ENCODE results near the gene LSAMP.

LSAMP gene

GRCh38 chr3:115838786-115839185, 606.5 kb downstream of the LSAMP start:
- TF ChIP-seq EZH2phosphoT487 (conservative IDR thresholded peaks at IDR 0.05; ENCODE audit: low read length) (no peak), CTCF (IDR thresholded peaks at IDR 0.05; ENCODE audit: insufficient read depth, low read length, poor library complexity, severe bottlenecking) (no peak)
- Histone ChIP-seq H3F3A (ENCODE audit: insufficient read depth) (no peaks in the 10 kb centered on the region), H3K27ac (ENCODE audit: low read depth, low read length) (no peak overlapping the region), H3K27me3 (ENCODE audit: low read length) (no peaks in the 10 kb centered on the region), H3K9ac (ENCODE audit: low read length) (no peak overlapping the region), H3K36me3 (ENCODE audit: low read length) (no peaks in the 10 kb centered on the region), H3K79me2 (ENCODE audit: insufficient read depth, low read length) (no peaks in the 10 kb centered on the region), H3K4me3 (ENCODE audit: insufficient read depth, low read length, poor library complexity, severe bottlenecking) (no peak overlapping the region), H3K4me2 (ENCODE audit: low read depth, low read length, poor library complexity, severe bottlenecking) (no peak overlapping the region), H2AFZ (ENCODE audit: low read depth, low read length, severe bottlenecking) (no peak overlapping the region), H3K9me2 (replicated peaks; ENCODE audit: insufficient read depth, low read length) (no peaks in the 10 kb centered on the region), H4K20me1 (ENCODE audit: low read depth, low read length) (no peaks in the 10 kb centered on the region), H3K9me3 (ENCODE audit: insufficient read depth, low read length) (no peaks in the 10 kb centered on the region)

DNA sequence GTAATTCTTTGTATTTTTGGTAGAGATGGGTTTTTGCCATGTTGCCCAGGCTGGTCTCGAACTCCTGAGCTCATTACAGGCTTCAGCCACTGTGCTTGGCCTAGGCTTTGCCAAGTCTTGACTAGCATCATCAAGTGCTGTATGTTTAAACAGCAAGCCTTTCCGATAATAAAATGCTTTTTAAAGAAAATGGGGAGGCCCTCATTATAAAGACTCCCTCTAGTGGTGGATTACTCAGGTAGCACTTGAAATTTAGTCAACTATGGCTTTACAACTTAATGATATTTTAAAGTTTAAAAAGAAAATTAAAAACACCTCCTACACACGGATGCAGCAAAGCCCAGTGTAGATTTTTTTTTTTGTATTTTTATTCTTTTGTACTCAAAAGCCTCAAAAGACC, 608.3 kb downstream of the LSAMP start:
- no peaks in the 10 kb centered on the region for H3K27me3 ChIP-seq (ENCODE audit: low read length)
- no peaks in the 10 kb centered on the region for H3K9me3 ChIP-seq (ENCODE audit: insufficient read depth, low read length)

DNA sequence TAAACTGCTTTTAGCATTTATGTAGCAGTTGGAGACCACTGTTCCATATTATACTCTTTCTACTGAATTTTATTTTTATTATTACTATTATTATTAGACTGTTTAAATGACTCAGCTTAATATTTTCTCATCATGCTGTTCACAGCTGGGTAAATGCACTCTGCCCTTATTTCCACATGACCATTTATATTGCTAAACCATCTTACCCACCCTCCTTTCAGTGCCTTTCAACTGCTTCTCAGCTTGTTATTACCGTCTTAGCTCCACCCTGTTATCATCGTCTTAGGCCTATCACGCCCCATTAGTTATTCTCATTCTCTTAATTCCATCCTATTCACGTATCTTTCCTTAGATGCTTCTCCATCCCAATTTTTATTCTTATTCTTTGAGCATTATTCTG, 609.3 kb downstream of the LSAMP start:
- Histone ChIP-seq H2AFZ (ENCODE audit: low read depth, low read length, severe bottlenecking) (no peak overlapping the region), H3K79me2 (ENCODE audit: insufficient read depth, low read length) (no peaks in the 10 kb centered on the region), H3K27ac (ENCODE audit: low read depth, low read length) (no peak overlapping the region), H3K27me3 (ENCODE audit: low read length) (no peaks in the 10 kb centered on the region), H3K4me2 (ENCODE audit: low read depth, low read length, poor library complexity, severe bottlenecking) (no peak overlapping the region), H3K36me3 (ENCODE audit: low read length) (no peaks in the 10 kb centered on the region), H3K9ac (ENCODE audit: low read length) (no peak overlapping the region), H3F3A (ENCODE audit: insufficient read depth) (no peaks in the 10 kb centered on the region), H3K4me3 (ENCODE audit: insufficient read depth, low read length, poor library complexity, severe bottlenecking) (no peak overlapping the region), H4K20me1 (ENCODE audit: low read depth, low read length) (no peaks in the 10 kb centered on the region), H3K9me3 (ENCODE audit: insufficient read depth, low read length) (no peaks in the 10 kb centered on the region), H3K9me2 (replicated peaks; ENCODE audit: insufficient read depth, low read length) (no peaks in the 10 kb centered on the region)
- TF ChIP-seq CTCF (IDR thresholded peaks at IDR 0.05; ENCODE audit: insufficient read depth, low read length, poor library complexity, severe bottlenecking) = no peak
- TF ChIP-seq EZH2phosphoT487 (conservative IDR thresholded peaks at IDR 0.05; ENCODE audit: low read length) = no peak

More for the DNA sequence above, 608.3 kb downstream of the LSAMP start:
- Histone ChIP-seq H3K9me2 (replicated peaks; ENCODE audit: insufficient read depth, low read length) (no peaks in the 10 kb centered on the region), H3K27ac (ENCODE audit: low read depth, low read length) (no peak overlapping the region), H3K4me3 (ENCODE audit: insufficient read depth, low read length, poor library complexity, severe bottlenecking) (no peak overlapping the region), H3K36me3 (ENCODE audit: low read length) (no peaks in the 10 kb centered on the region), H3K79me2 (ENCODE audit: insufficient read depth, low read length) (no peaks in the 10 kb centered on the region), H3K4me2 (ENCODE audit: low read depth, low read length, poor library complexity, severe bottlenecking) (no peak overlapping the region), H3K9ac (ENCODE audit: low read length) (no peak overlapping the region), H4K20me1 (ENCODE audit: low read depth, low read length) (no peaks in the 10 kb centered on the region), H2AFZ (ENCODE audit: low read depth, low read length, severe bottlenecking) (no peak overlapping the region), H3F3A (ENCODE audit: insufficient read depth) (no peaks in the 10 kb centered on the region)
- TF ChIP-seq CTCF (IDR thresholded peaks at IDR 0.05; ENCODE audit: insufficient read depth, low read length, poor library complexity, severe bottlenecking) = peak; percentile 68
- no peak for TF ChIP-seq EZH2phosphoT487 (conservative IDR thresholded peaks at IDR 0.05; ENCODE audit: low read length)
